Endothelial cell of umbilical vein (primary cell): ENCODE measurements around the gene FRZB.

Source experiments
- CTCF ChIP-seq, 2 donors: IDR thresholded peaks; 1 replicate in 1 of 2; 2 replicates in 1 of 2; pipeline ENCODE4 v1.5.1; 2011; ENCODE audit warnings: low read length in 2 of 2, mild to moderate bottlenecking in 2 of 2, moderate library complexity in 2 of 2, control low read depth in 1 of 2, inconsistent platforms in 1 of 2, low read depth in 1 of 2; ENCODE audit not compliant: insufficient read depth in 1 of 2; ENCODE audit errors: extremely low read depth in 1 of 2
- EZH2 ChIP-seq: IDR thresholded peaks from 2 replicates; pipeline ENCODE4 v1.6.1; 2012; ENCODE audit warnings: borderline replicate concordance, low read depth, mild to moderate bottlenecking, moderate library complexity, low read length, inconsistent platforms; ENCODE audit not compliant: severe bottlenecking
- JUN ChIP-seq: IDR thresholded peaks from 2 replicates; pipeline ENCODE4 v1.6.1; 2011; ENCODE audit warnings: borderline replicate concordance, low read depth; ENCODE audit not compliant: insufficient read length, insufficient read depth
- MYC ChIP-seq: IDR thresholded peaks from one replicate; pipeline ENCODE4 v1.6.1; 2011; ENCODE audit warnings: mild to moderate bottlenecking, low read depth, low read length
- POLR2A ChIP-seq: IDR thresholded peaks from 2 replicates; pipeline ENCODE4 v1.6.1; 2012; ENCODE audit warnings: low read depth, mild to moderate bottlenecking, control low read depth, low read length
- POLR2AphosphoS5 ChIP-seq: IDR thresholded peaks from 2 replicates; pipeline ENCODE4 v1.6.1; 2012; ENCODE audit warnings: low read depth, mild to moderate bottlenecking, control low read depth, low read length, moderate library complexity; ENCODE audit not compliant: insufficient read depth

GRCh38 chr2:182897137-182897536, 30.7 kb upstream of the FRZB start:
- TF ChIP-seq CTCF (IDR thresholded peaks at IDR 0.05; ENCODE audit: extremely low read depth in 1 of 2, insufficient read depth in 1 of 2, low read depth in 1 of 2, low read length in 2 of 2), result no peak
- TF ChIP-seq EZH2, result no peak
- TF ChIP-seq POLR2AphosphoS5, result no peak
- TF ChIP-seq POLR2A, result no peak
- TF ChIP-seq MYC, result no peak
- TF ChIP-seq JUN, result no peak
